ENCODE measurements around the gene ZNF212.

DNA sequence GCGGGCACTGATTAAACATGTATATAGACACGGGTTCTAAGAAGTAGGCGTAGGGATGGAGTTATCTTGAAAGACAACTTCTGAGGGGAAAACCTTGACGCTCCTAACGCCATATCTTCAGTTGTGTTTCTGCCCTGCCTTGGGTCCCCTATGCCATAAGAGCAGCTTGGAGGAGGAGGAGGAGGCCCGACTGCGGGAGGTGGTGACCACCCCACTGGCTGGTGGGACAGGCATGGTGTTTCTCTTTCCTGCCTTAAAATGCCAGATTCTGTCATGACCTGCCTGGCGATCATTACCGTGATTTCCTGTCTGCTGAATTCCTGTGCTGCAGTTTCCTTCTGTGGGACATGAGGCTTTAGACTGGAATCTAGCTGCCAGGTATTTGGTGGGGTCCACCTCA lies 38.4 kb downstream of the ZNF212 start:
- no peak for TF ChIP-seq POLR2AphosphoS5 (IDR thresholded peaks at IDR 0.05; ENCODE audit: borderline replicate concordance, low read depth, low read length)
- no peak for TF ChIP-seq FOXP2 (optimal IDR thresholded peaks at IDR 0.05; ENCODE audit: control extremely low read depth, extremely low read length, insufficient read depth)
- no peak for TF ChIP-seq EZH2 (IDR thresholded peaks at IDR 0.05)
